ENCODE measurements around the gene HOXD3.

DNA sequence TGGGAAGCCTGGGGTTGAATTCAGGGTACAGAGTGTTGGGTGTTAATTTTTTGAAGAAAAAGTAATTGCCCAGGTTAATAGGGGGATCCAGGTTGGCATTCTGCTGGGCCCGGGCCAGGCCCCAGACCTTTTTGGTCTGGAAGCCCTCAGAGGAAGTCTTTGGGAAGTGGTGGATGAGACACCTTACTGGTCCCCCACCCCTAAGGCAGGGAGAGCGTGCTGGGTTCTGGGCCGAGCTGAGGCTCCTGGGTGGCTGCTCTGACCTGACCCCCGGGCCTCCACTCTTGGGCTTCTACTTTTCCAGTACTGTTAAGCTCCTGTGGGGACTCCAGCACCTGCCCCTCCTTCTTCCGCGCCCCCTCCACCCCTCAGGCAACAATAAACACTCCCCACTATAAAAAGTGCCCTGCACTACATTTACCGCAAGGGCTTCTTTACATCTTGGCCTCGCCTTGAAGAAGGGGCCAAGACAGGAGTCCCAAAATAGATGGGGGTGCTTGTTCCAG is 753 bp upstream of the HOXD3 start:
- no peak for TF ChIP-seq CTCF (IDR thresholded peaks at IDR 0.05)
- TF ChIP-seq POLR2A (IDR thresholded peaks at IDR 0.05) = no peak

Data from Peyer's patch (tissue), 4 donors.